ENCODE measurements around the gene CPED1. TPM values are rescaled to one million over a fixed set of nuclear protein-coding genes. Genes with fewer than 3 reads are reported as not detected.
A peak's percentile ranks its signal among the peaks of the same experiment; 100 is the strongest.

The CPED1 gene
- total RNA-seq, 1 experiment from 2014 or later: 1.8 TPM

DNA sequence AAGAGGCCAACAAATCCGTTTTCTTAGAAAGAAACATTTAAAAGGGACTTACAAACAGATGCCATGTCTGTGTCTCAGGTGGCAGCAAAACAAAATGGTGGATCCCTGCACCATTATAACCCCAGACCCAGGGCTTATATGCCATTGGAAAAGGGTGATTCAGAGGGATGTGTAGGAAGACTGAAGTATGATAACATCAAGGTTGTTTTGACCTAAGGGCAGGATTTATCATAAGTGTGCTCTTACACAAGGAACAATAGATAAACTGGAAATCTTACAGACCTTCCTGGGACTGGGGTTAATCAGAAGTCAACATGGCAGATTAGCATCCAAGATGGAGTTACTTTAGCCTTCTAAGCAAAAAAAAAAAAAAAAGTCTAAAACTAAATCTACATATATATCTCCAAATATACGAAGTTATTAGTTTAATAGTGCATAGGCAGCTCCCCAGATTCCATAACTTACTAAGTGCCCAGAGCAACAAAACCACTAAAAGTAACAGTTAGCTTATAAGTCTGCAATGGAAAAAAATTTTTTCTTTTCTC is 306.0 kb downstream of the CPED1 start:
- Histone ChIP-seq H3K27me3 (ENCODE audit: low read length) (no peaks in the 10 kb centered on the region), H3K9me3 (ENCODE audit: low read length) (no peaks in the 10 kb centered on the region), H3K9me2 (replicated peaks; ENCODE audit: low read length) (no peaks in the 10 kb centered on the region), H4K20me1 (ENCODE audit: low read length) (no peaks in the 10 kb centered on the region), H2AFZ (ENCODE audit: low read length) (no peak overlapping the region), H3K9ac (ENCODE audit: low read length) (no peak overlapping the region), H3F3A (ENCODE audit: low read length, unreplicated experiment) (no peaks in the 10 kb centered on the region), H3K79me2 (ENCODE audit: low read length) (no peaks in the 10 kb centered on the region), H3K36me3 (ENCODE audit: low read depth, low read length) (no peaks in the 10 kb centered on the region), H3K27ac (ENCODE audit: low read length) (no peak overlapping the region), H3K4me2 (ENCODE audit: low read length) (no peak overlapping the region), H3K4me3 (ENCODE audit: low read length) (no peak overlapping the region), H3K4me1 (ENCODE audit: insufficient read depth, low read length) (peaks cover 9% of the 10 kb centered on the region)
- ATAC-seq (no peak), DNase-seq (no peak)
- no TSS peak for BruUV-seq (replicated peaks)
- intact Hi-C loops (cut with micrococcal nuclease): no loop called here
- TF ChIP-seq, protein P1, sequence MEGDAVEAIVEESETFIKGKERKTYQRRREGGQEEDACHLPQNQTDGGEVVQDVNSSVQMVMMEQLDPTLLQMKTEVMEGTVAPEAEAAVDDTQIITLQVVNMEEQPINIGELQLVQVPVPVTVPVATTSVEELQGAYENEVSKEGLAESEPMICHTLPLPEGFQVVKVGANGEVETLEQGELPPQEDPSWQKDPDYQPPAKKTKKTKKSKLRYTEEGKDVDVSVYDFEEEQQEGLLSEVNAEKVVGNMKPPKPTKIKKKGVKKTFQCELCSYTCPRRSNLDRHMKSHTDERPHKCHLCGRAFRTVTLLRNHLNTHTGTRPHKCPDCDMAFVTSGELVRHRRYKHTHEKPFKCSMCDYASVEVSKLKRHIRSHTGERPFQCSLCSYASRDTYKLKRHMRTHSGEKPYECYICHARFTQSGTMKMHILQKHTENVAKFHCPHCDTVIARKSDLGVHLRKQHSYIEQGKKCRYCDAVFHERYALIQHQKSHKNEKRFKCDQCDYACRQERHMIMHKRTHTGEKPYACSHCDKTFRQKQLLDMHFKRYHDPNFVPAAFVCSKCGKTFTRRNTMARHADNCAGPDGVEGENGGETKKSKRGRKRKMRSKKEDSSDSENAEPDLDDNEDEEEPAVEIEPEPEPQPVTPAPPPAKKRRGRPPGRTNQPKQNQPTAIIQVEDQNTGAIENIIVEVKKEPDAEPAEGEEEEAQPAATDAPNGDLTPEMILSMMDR (conservative IDR thresholded peaks at IDR 0.05; ENCODE audit: low read depth, low read length): no peak
- TF ChIP-seq EZH2 (IDR thresholded peaks at IDR 0.05; ENCODE audit: low read length, unreplicated experiment) (no peak), EZH2phosphoT487 (IDR thresholded peaks at IDR 0.05; ENCODE audit: borderline replicate concordance, low read length) (no peak)
- CTCF ChIA-PET: no interaction called here
- POLR2A ChIA-PET (ENCODE audit: unreplicated experiment): no interaction called here

DNA sequence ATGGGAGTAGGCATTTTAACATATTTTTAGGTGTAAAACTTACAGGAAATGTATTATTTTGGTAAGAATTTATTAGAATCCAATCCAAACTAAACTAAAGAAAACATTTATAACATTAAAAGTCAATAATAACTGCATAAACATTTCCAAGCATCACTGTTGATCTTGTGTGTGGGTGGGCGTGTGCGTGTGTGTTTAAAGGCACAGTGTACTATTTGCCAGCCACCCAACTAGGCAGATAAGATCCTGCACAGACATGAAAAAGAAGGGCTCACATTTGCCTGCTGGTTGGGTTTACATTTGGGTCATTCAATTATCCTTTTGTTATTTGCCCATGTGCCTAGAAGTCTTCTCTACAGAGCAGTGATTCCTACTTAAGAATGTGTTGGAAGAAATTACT is 309.3 kb downstream of the CPED1 start:
- BruUV-seq (replicated peaks): no TSS peak
- no peak for TF ChIP-seq EZH2 (IDR thresholded peaks at IDR 0.05; ENCODE audit: low read length, unreplicated experiment)
- no peak overlapping the region for H3K9ac ChIP-seq (ENCODE audit: low read length)
- intact Hi-C loops (cut with micrococcal nuclease): no loop called here
- ChIA-PET CTCF (no interaction called here), POLR2A (ENCODE audit: unreplicated experiment) (no interaction called here)
- no peak overlapping the region for H3K27ac ChIP-seq (ENCODE audit: low read length)
- no peaks in the 10 kb centered on the region for H3K27me3 ChIP-seq (ENCODE audit: low read length)
- no peaks in the 10 kb centered on the region for H3K9me2 ChIP-seq (replicated peaks; ENCODE audit: low read length)
- H3K79me2 ChIP-seq (ENCODE audit: low read length): no peaks in the 10 kb centered on the region
- no peak overlapping the region for H3K4me3 ChIP-seq (ENCODE audit: low read length)
- H3K4me2 ChIP-seq (ENCODE audit: low read length): no peak overlapping the region
- H3K4me1 ChIP-seq (ENCODE audit: insufficient read depth, low read length): peaks cover 35% of the 10 kb centered on the region
- ATAC-seq (no peak), DNase-seq (no peak)
- H3K36me3 ChIP-seq (ENCODE audit: low read depth, low read length): no peaks in the 10 kb centered on the region
- H3K9me3 ChIP-seq (ENCODE audit: low read length): no peaks in the 10 kb centered on the region
- no peaks in the 10 kb centered on the region for H3F3A ChIP-seq (ENCODE audit: low read length, unreplicated experiment)
- H2AFZ ChIP-seq (ENCODE audit: low read length): no peak overlapping the region
- no peaks in the 10 kb centered on the region for H4K20me1 ChIP-seq (ENCODE audit: low read length)

DNA sequence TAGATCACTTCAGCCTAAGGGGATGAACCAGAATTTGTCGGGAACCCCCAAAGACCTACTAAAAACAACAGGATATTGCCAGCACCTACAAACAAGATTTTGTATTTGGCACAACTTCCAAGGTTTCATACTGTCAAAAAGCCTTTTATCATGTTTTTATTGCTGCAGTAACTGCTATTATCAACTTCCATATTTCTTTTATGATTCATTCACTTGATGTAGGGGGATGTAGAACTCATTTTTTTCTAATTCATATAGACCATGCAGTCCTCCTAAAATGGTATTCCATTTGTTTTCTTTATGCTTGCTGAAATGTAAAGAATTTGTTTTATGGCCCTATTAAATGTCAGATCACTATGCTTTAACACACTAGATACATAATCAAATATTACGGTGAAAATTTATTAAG is 310.3 kb downstream of the CPED1 start:
- Histone ChIP-seq H4K20me1 (ENCODE audit: low read length) (no peaks in the 10 kb centered on the region), H3K27me3 (ENCODE audit: low read length) (no peaks in the 10 kb centered on the region), H3K4me1 (ENCODE audit: insufficient read depth, low read length) (peaks cover 37% of the 10 kb centered on the region), H3K9me3 (ENCODE audit: low read length) (no peaks in the 10 kb centered on the region), H3K79me2 (ENCODE audit: low read length) (no peaks in the 10 kb centered on the region), H3F3A (ENCODE audit: low read length, unreplicated experiment) (no peaks in the 10 kb centered on the region), H3K9me2 (replicated peaks; ENCODE audit: low read length) (no peaks in the 10 kb centered on the region), H3K27ac (ENCODE audit: low read length) (no peak overlapping the region), H3K4me2 (ENCODE audit: low read length) (peak overlapping the region; percentile 16; the same call in 1 of the 2 replicates), H3K36me3 (ENCODE audit: low read depth, low read length) (no peaks in the 10 kb centered on the region), H2AFZ (ENCODE audit: low read length) (no peak overlapping the region), H3K4me3 (ENCODE audit: low read length) (no peak overlapping the region), H3K9ac (ENCODE audit: low read length) (no peak overlapping the region)
- ChIA-PET CTCF (no interaction called here), POLR2A (ENCODE audit: unreplicated experiment) (no interaction called here)
- DNase-seq: peak; percentile 38
- intact Hi-C loops (cut with micrococcal nuclease): no loop called here
- ATAC-seq: peak; percentile 37
- TF ChIP-seq, protein P1 (conservative IDR thresholded peaks at IDR 0.05; ENCODE audit: low read depth, low read length): no peak
- TF ChIP-seq EZH2 (IDR thresholded peaks at IDR 0.05; ENCODE audit: low read length, unreplicated experiment): no peak
- TF ChIP-seq EZH2phosphoT487 (IDR thresholded peaks at IDR 0.05; ENCODE audit: borderline replicate concordance, low read length): no peak
- BruUV-seq (replicated peaks): no TSS peak

Measured in PC-3 (cell line).